T-cell (primary cell): ENCODE results near the gene POLR2E. TPM values are rescaled to one million over a fixed set of nuclear protein-coding genes. Genes with fewer than 3 reads are reported as not detected.

ENCODE experiments used
- ATAC-seq, 4 experiments: fragments of 200-7000 bp in 3 of 4; fragments of 150-1000 bp in 1 of 4; cut with Tn5 transposase; replicated peaks in 1 of 4; 1 replicate in 3 of 4; 2 replicates in 1 of 4; pipeline ENCODE4 v1.10.0; 2021; ENCODE audit warnings: moderate library complexity in 3 of 4, mild to moderate bottlenecking in 2 of 4, moderate number of reproducible peaks in 1 of 4
- CTCF ChIA-PET, 2 donors: fragments of 300-600 bp; sonication (Branson Sonifier 250); formaldehyde crosslinking; loops; one replicate each; lab custom pipeline; 2022; ENCODE audit warnings: antibody characterized with exemption in 2 of 2; lab: Charles Lee
- POLR2A ChIA-PET, 2 donors: fragments of 300-600 bp; sonication (Branson Sonifier 250); formaldehyde crosslinking; loops; one replicate each; lab custom pipeline; 2022; ENCODE audit warnings: antibody characterized with exemption in 2 of 2; lab: Charles Lee
- DNase-seq, 35 experiments: peaks; one replicate each; pipeline versions ENCODE4 v3.0.0 to v3.0.0-alpha.2; 2013 to 2023
- H3K27ac ChIP-seq: one replicate; pipeline ENCODE4 v1.5.1; 2013; ENCODE audit warnings: low read length
- H3K27me3 ChIP-seq, 2 experiments: replicated peaks in 1 of 2; 1 replicate in 1 of 2; 2 replicates in 1 of 2; pipeline versions ENCODE4 v1.6.1 to v1.7.0; 2013; ENCODE audit warnings: low read length in 1 of 2, mixed read lengths in 1 of 2; ENCODE audit not compliant: control insufficient read depth in 2 of 2, insufficient read depth in 2 of 2; ENCODE audit errors: extremely low read depth in 1 of 2
- H3K36me3 ChIP-seq, 2 donors: 1 replicate in 1 of 2; 2 replicates in 1 of 2; pipeline versions ENCODE4 v1.6.1 to v1.7.0; 2013; ENCODE audit warnings: low read length in 1 of 2; ENCODE audit not compliant: control insufficient read depth in 2 of 2, insufficient read depth in 1 of 2; ENCODE audit errors: extremely low read depth in 1 of 2
- H3K4me1 ChIP-seq, 2 experiments: 1 replicate in 1 of 2; 2 replicates in 1 of 2; pipeline versions ENCODE4 v1.6.1 to v1.7.0; 2013; ENCODE audit warnings: low read length in 2 of 2, mixed read lengths in 1 of 2; ENCODE audit not compliant: insufficient read depth in 2 of 2, control insufficient read depth in 1 of 2; ENCODE audit errors: extremely low read depth in 1 of 2
- H3K4me3 ChIP-seq, 2 donors: 1 replicate in 1 of 2; 2 replicates in 1 of 2; pipeline versions ENCODE4 v1.5.1 to v1.7.0; 2013; ENCODE audit warnings: mild to moderate bottlenecking in 2 of 2, low read length in 1 of 2, moderate library complexity in 1 of 2; ENCODE audit not compliant: control insufficient read depth in 1 of 2; ENCODE audit errors: extremely low read depth in 1 of 2
- H3K9me3 ChIP-seq: 2 replicates; pipeline ENCODE4 v1.7.0; 2013
- H3K27ac Mint-ChIP-seq, 2 donors: one replicate each; pipeline ENCODE4 v1.8.0; 2020 to 2021; ENCODE audit warnings: mild to moderate bottlenecking in 2 of 2, mixed read lengths in 2 of 2
- H3K27me3 Mint-ChIP-seq, 2 donors: one replicate each; pipeline ENCODE4 v1.8.0; 2021 to 2022; ENCODE audit warnings: mixed read lengths in 2 of 2
- H3K36me3 Mint-ChIP-seq: one replicate; pipeline ENCODE4 v1.8.0; 2021; ENCODE audit warnings: mixed read lengths
- H3K4me1 Mint-ChIP-seq, 3 donors: one replicate each; pipeline ENCODE4 v1.8.0; 2020 to 2022; ENCODE audit warnings: mixed read lengths in 3 of 3, mild to moderate bottlenecking in 1 of 3
- H3K4me3 Mint-ChIP-seq, 3 donors: one replicate each; pipeline ENCODE4 v1.8.0; 2020 to 2022; ENCODE audit warnings: mild to moderate bottlenecking in 3 of 3, mixed read lengths in 3 of 3, moderate library complexity in 3 of 3
- H3K9me3 Mint-ChIP-seq, 3 donors: one replicate each; pipeline ENCODE4 v1.8.0; 2020 to 2022; ENCODE audit warnings: mixed read lengths in 3 of 3
- WGBS: methylation state at CpG from one replicate; pipeline ENCODE4 v1.1.5; 2013; ENCODE audit warnings: missing lambda C conversion rate; ENCODE audit not compliant: insufficient coverage; 5-methylcytosine and 5-hydroxymethylcytosine counted together
- total RNA-seq, 35 experiments: library from RNA in 6 of 35; stranded (reverse) in 6 of 35; fragments of 120-200 nt in 1 of 35; gene quantifications; one replicate each; pipeline versions ENCODE4 v1.2.1 to v1.2.4 and lab custom pipeline; 2013 to 2026

Gene POLR2E
- total RNA-seq, 5 donors from 2014 or later (not counting 1 experiment from before 2014, with no cell fraction given): 75.7 to 119 (median 101) TPM

GRCh38 chr19:1091544-1092175 is 3.5 kb downstream of the POLR2E start:
- Histone ChIP-seq H3K9me3 (no peaks in the 10 kb centered on the region), H3K4me3 (no peak overlapping the region), H3K4me1 (peaks cover 35 to 85% of the 10 kb centered on the region in 2 experiments), H3K27ac (no peak overlapping the region), H3K27me3 (no peaks in the 10 kb centered on the region), H3K36me3 (peaks cover 12 to 37% of the 10 kb centered on the region in 2 donors)
- peak overlapping the region in 1 of 3 donors; percentile 91 for H3K4me3 Mint-ChIP-seq
- ChIA-PET POLR2A (no interaction called here), CTCF (no interaction called here)
- WGBS: 89% methylated on average over 16 of the region's 27 CpGs
- no peaks in the 10 kb centered on the region for H3K9me3 Mint-ChIP-seq
- peak overlapping the region in 1 of 2 donors; percentile 11 for H3K27ac Mint-ChIP-seq
- no peaks in the 10 kb centered on the region for H3K27me3 Mint-ChIP-seq
- DNase-seq: no peak
- peaks cover 43 to 59% (median 50%) of the 10 kb centered on the region in 3 donors for H3K4me1 Mint-ChIP-seq
- no peak for ATAC-seq
- H3K36me3 Mint-ChIP-seq: peaks cover 7% of the 10 kb centered on the region

- no peak overlapping the region for H3K4me3 ChIP-seq
- H3K4me1 ChIP-seq: peaks cover 30 to 86% of the 10 kb centered on the region in 2 experiments
- peaks cover 7% of the 10 kb centered on the region for H3K36me3 Mint-ChIP-seq
- ATAC-seq (peak in 1 of 4 experiments; percentile 4), DNase-seq (peak in 6 of 35 experiments; percentile 46 to 57 (median 54))
- no peaks in the 10 kb centered on the region for H3K9me3 Mint-ChIP-seq
- ChIA-PET POLR2A (no interaction called here), CTCF (interaction anchor here in 1 of 2 donors (0.6 kb wide), 1 partner anchor 13 kb away, joined by 3 read pairs; no protein-coding TSS in a partner anchor)
- 69% methylated on average over 30 of the region's 38 CpGs for WGBS
- peak overlapping the region in 1 of 3 donors; percentile 48 for H3K4me3 Mint-ChIP-seq
- peak overlapping the region; percentile 43 to 68 for H3K27ac Mint-ChIP-seq
- peaks cover 40 to 59% (median 50%) of the 10 kb centered on the region in 3 donors for H3K4me1 Mint-ChIP-seq
- no peaks in the 10 kb centered on the region for H3K27me3 ChIP-seq
- no peaks in the 10 kb centered on the region for H3K9me3 ChIP-seq
- H3K36me3 ChIP-seq: peaks cover 17 to 45% of the 10 kb centered on the region in 2 donors
- no peak overlapping the region for H3K27ac ChIP-seq
- no peaks in the 10 kb centered on the region for H3K27me3 Mint-ChIP-seq
These were observed 4.2 kb downstream of the POLR2E start for GRCh38 chr19:1090731-1091543.

- Histone ChIP-seq H3K4me1 (peaks cover 28 to 90% of the 10 kb centered on the region in 2 experiments), H3K36me3 (peaks cover 25 to 55% of the 10 kb centered on the region in 2 donors), H3K27me3 (no peaks in the 10 kb centered on the region), H3K9me3 (no peaks in the 10 kb centered on the region), H3K4me3 (no peak overlapping the region), H3K27ac (peak overlapping the region; percentile 28)
- Mint-ChIP-seq H3K4me3 (no peak overlapping the region), H3K9me3 (no peaks in the 10 kb centered on the region), H3K27me3 (no peaks in the 10 kb centered on the region), H3K36me3 (peaks cover 14% of the 10 kb centered on the region), H3K27ac (peak overlapping the region in 1 of 2 donors; percentile 61), H3K4me1 (peaks cover 39 to 58% (median 52%) of the 10 kb centered on the region in 3 donors)
- ATAC-seq (peak in 2 of 4 experiments; percentile 6 to 23), DNase-seq (peak in 18 of 35 experiments; percentile 39 to 70 (median 48))
- ChIA-PET CTCF (no interaction called here), POLR2A (interaction anchor here (0.6 to 0.7 kb wide), 2 partner anchors 8 to 25 kb away, joined by 4 read pairs; no protein-coding TSS in a partner anchor)
- 14% methylated on average over 4 of the region's 22 CpGs for WGBS
These were observed 5.3 kb downstream of the POLR2E start for GRCh38 chr19:1089891-1090290.

GRCh38 chr19:1089126-1089771 is 5.9 kb downstream of the POLR2E start:
- CTCF ChIA-PET: no interaction called here

GRCh38 chr19:1088416-1089010 is 6.7 kb downstream of the POLR2E start:
- CTCF ChIA-PET: no interaction called here
- POLR2A ChIA-PET: interaction anchor here (0.6 to 0.9 kb wide), 2 partner anchors 14 to 90 kb away, joined by 6 to 8 read pairs; no protein-coding TSS in a partner anchor
- 75% methylated on average over 18 of the region's 27 CpGs for WGBS
- Histone ChIP-seq H3K27me3 (no peaks in the 10 kb centered on the region), H3K36me3 (peaks cover 35 to 65% of the 10 kb centered on the region in 2 donors), H3K9me3 (no peaks in the 10 kb centered on the region), H3K4me1 (peaks cover 16 to 89% of the 10 kb centered on the region in 2 experiments), H3K27ac (peak overlapping the region; percentile 67), H3K4me3 (no peak overlapping the region)
- H3K4me3 Mint-ChIP-seq: peak overlapping the region in 2 of 3 donors; percentile 17 to 76
- ATAC-seq (peak; percentile 8 to 35 (median 22)), DNase-seq (peak in 2 of 35 experiments; percentile 49 to 60)
- peaks cover 21% of the 10 kb centered on the region for H3K36me3 Mint-ChIP-seq
- no peaks in the 10 kb centered on the region for H3K27me3 Mint-ChIP-seq
- peaks cover 41 to 58% (median 54%) of the 10 kb centered on the region in 3 donors for H3K4me1 Mint-ChIP-seq
- peak overlapping the region; percentile 90 to 95 for H3K27ac Mint-ChIP-seq
- H3K9me3 Mint-ChIP-seq: no peaks in the 10 kb centered on the region

More at GRCh38 chr19:1089126-1089771, 5.9 kb downstream of the POLR2E start:
- Mint-ChIP-seq H3K4me3 (peak overlapping the region in 1 of 3 donors; percentile 76), H3K36me3 (peaks cover 17% of the 10 kb centered on the region), H3K27ac (peak overlapping the region; percentile 61 to 95), H3K27me3 (no peaks in the 10 kb centered on the region), H3K9me3 (no peaks in the 10 kb centered on the region), H3K4me1 (peaks cover 45 to 60% (median 56%) of the 10 kb centered on the region in 3 donors)
- POLR2A ChIA-PET: interaction anchor here in 1 of 2 donors (0.6 to 0.7 kb wide), 2 partner anchors 9 to 89 kb away, joined by 4 to 8 read pairs; no protein-coding TSS in a partner anchor
- Histone ChIP-seq H3K27ac (peak overlapping the region; percentile 28), H3K4me1 (peaks cover 24 to 89% of the 10 kb centered on the region in 2 experiments), H3K36me3 (peaks cover 28 to 61% of the 10 kb centered on the region in 2 donors), H3K4me3 (no peak overlapping the region), H3K9me3 (no peaks in the 10 kb centered on the region), H3K27me3 (no peaks in the 10 kb centered on the region)
- no peak for DNase-seq
- WGBS: 92% methylated on average over 27 of the region's 32 CpGs
- no peak for ATAC-seq
